HG02970 (cell line): ENCODE results near the gene BCORL1.
A peak's percentile ranks its signal among the peaks of the same experiment; 100 is the strongest.

Source experiments
- ATAC-seq: cut with Tn5 transposase; IDR thresholded peaks from one replicate; pipeline ENCODE4 v1.9.1; 2021; ENCODE audit warnings: mild to moderate bottlenecking, moderate library complexity, moderate number of reproducible peaks; ENCODE audit not compliant: unreplicated experiment, low FRiP score

BCORL1 gene

DNA sequence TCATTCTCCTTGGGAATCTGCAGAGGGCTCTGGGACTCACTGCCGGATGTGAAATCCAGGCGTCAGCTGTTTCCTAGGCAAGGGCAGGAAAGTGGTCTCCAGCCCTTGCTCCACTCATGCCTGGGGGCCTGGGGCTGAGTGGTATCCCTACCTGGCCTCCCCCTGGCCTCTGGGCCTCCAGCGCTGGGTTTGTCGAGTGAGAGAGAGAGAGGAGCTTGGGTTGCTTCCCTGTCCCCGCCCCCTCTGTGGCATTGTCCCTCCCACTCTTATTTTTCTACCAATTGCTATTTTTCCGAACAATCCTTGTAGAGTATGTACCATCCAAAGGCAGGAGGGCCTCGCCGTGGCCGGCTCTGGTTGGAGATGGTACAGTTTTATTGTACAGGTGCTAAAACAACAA lies 74.8 kb downstream of the BCORL1 start:
- no peak for ATAC-seq

DNA sequence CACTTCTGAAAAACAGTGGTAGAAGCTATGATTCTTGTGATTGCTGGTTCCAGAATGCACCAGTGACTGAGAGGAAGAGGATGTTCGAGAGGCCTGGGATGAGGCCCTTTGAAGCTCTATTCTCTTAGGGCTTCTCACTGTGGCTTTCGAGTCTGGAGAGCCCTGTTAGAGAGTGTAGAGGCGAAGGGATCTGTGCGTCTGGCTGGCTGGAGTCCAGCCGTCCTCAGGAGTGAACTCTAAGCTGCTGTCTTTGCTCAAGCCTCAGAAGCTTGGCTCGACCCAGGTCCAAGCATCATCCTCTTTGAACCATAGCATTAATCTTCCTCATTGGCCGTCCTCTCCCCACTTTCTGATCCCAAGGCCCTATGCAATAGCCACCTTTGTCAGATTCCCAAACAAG lies 76.2 kb downstream of the BCORL1 start:
- no peak for ATAC-seq

DNA sequence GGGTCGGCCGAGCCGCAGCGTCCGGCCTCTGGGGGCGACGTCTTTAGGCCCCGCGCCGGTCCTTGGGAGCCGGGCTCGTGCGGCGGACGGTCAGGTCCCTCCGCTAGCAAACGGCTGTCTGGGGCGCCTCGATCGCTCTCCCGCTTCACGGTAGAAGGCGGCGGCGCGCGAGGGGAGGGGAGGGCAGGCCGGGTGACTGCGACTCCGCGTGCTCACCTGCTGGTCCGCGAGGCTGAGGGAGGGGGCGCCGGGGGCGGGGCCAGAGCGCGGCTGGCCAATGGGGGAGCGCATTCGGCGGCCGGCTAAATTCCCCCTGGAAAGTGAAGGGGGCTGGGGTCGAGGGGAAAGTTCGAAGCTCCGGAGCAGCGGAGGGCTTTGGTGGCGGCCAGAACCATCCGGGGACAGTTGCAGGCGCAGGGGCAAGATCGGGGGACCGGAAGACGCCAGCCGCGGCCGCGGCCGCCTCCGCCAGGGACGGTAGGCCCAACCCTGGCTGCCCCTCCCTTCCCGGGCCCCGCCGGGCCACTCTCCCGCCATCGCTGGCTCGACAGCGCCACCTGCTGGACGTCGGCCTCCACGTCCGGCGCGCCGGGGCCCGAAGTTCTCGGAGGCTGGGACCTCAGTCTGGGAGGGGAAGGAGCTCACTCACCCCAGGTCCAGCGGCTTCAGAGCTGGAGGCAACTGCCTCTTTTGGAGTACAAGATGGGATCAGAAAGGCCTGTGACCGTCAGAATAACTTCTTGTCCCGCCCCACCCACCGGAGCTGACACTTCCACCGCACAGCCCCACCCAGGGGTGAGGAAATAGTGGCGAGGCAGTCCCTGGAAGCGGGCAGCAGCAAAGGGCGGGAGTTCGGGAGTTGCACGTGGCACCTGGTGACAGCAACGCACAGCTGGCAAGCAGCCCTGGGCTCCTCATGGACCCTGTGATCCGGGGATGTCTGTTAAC lies 78.0 kb downstream of the BCORL1 start:
- peak; percentile 81 for ATAC-seq

DNA sequence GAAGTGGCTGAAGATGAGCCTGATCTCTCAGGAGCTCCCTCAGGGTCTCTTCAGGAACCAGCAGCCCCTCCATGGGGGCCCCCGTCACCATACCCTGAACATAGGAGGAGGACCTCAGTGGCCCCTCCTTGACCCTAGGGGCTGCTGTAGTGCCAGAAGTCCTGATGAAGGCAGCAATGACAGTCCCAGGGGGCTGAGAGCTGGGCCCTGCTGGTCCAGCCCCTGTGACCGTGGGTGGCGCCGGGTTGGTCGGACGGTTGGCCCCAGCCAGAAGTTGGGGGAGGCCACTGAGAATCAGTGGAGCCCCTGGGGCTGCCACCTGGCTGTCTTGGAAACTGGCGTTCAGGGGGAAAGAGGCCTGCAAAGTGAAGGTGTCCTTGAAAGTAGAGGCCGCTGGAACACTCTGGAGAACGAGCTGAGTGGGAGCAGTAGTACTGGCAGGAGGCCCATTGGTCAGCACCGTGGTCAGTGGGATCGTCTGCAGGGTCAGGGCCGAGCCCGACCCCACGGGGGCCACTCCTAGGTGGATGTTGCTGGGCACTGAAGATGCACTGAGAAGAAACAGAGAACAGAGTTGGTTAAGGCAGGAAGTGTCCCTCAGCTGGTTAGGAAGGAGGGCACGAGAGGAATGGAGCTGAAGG lies 84.7 kb downstream of the BCORL1 start:
- ATAC-seq: no peak

DNA sequence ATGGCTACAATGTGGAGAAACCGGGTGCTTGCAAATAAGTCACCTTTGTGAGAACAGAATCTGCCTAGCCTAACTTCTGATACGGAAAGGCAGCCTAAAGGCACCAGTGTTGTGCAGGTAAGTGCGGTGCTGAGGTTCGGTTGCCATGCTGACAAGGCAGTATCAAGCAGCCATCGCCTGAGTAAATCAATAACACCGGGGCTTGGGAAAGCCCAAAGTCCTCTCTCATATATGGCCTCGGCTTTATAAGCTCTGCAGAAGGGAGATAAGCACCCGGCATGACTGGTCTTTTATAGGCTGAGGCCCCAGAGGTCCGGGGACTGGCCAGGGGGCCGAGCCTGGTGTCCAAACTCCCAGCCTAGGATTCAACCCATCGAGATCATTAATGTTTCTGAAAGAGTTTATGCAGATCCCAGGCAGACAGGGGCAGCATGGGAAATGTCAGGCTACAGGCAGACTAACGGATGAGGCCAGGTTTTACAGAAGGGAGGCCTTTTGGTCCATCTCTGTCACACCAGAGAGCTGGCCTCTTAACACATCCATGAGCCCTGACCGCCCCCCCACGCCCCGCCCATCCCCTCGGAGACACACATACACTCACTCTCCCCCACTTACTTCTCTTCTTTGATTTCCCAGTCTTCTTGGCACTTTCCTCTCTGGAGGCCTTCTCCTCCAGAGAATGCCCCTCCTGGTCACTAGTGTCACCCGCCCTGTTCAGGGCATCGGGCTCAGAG lies 89.3 kb downstream of the BCORL1 start:
- ATAC-seq: no peak

DNA sequence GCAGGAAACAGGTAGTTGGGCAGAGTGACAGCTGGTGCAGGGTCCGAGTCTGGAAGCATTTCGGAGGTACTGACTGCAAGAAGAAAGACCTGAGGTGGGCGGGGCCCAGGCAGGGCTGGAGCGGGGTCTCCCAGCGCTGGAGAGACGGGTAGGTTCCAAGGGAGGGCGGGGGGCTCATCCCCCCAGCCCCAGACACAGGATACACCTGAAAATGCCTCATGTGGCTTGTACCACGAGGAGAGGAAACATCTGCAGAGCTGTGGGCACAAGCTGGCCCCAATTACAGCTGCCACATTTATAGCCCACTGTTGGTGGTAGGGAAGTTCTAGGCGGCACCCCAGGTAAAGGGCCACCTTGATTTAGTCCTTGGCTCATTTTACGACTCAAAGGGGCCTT lies 89.9 kb downstream of the BCORL1 start:
- no peak for ATAC-seq

DNA sequence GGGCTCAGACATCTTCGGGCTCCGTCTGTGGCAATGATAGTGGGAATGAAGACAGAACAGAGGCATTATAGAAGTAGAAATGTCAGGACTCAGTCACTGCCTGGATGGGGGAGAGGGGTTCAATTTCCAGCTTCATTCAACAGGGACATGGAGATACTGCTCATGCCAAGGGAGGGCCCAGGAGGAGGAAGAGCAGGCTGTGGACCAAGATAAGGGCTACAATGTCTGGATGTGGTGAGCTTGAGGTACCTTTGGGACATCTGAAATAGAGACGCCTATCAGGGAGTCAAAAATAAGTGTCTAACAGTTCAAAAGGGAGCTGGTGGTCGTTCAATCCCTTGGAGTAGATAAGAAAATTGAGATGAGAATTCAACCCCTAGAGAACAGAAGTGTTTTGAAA lies 93.3 kb downstream of the BCORL1 start:
- no peak for ATAC-seq

DNA sequence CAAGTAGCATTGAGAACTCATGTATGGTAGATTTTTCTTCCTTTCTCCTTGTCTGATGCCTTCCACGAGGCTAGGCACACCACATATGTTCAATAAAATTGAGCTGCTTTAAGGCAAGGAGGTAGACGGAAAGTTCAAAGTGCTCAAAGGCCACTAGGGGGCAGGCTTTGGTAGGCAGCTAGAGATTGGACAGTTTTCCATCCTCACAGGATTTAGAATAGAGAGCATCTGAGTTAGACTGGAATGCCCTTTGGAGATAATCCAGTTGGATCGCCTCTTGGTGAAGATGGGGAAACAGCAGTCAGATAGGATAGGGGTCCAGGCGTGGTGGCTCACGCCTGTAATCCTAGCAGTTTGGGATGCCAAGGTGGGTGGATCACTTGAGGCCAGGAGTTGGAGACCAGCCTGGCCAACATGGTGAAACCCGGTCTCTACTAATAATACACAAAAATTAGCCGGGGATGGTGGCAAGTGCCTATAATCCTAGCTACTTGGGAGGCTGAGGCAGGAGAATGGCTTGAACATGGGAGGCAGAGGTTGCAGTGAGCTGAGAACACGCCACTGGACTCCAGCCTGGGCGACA lies 97.5 kb downstream of the BCORL1 start:
- ATAC-seq: no peak

DNA sequence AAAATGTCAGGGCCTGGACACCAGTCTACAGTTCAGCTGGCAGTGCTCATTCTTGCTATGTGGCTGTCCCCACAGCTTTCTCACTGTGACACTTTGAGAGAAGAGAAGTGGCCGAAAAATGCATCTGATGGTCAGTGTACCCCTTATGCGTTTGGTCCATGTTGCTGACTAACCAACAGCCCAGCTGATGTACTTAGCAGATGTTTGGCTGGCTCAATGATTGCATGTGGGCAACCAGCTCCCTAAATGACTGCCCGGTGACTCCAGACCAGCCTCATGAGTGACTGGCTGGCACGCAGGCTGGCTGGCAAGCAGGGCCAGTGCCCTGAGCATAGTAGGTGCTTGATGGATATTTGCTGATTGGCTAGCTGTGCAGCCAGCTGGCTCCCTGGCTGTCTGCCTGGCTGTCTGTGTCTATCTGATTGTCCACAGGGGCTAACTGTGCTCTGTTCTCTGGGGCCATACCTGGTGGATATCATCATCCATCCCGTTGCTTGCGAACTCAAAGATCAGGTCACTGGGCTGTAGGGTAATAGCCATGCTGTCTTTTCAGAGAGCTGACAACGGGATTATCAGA lies 98.4 kb downstream of the BCORL1 start:
- ATAC-seq: no peak

DNA sequence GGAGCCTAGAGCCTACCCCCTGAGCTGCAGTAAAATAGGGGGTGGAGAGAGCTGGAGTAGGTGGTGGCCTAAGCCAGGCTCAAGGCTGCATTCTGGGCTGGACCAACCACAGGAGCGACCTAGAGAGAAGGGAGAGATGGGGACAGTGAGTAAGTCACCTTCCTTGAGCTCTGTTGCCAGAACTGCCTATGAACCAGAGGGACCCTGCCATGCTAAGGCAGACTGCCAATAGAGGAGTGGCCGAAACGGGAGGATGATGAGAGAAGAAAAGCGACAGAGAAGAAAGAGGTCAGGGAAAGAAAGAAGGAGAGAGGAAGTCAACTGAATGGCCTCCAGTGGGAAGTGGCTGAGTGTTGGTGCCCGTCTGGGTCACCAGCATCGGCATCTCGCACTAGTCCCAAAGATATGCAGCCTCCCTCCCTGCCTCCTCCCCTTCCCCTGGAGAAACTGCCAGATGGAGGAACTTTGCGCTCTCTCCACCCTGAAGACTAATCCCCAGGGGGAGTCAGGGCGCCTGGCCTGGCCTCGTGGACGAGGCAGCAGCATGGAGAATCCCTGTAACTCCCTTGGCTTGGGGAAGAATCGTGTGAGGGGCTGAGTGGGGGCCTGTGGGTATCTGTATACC lies 99.1 kb downstream of the BCORL1 start:
- ATAC-seq: no peak

DNA sequence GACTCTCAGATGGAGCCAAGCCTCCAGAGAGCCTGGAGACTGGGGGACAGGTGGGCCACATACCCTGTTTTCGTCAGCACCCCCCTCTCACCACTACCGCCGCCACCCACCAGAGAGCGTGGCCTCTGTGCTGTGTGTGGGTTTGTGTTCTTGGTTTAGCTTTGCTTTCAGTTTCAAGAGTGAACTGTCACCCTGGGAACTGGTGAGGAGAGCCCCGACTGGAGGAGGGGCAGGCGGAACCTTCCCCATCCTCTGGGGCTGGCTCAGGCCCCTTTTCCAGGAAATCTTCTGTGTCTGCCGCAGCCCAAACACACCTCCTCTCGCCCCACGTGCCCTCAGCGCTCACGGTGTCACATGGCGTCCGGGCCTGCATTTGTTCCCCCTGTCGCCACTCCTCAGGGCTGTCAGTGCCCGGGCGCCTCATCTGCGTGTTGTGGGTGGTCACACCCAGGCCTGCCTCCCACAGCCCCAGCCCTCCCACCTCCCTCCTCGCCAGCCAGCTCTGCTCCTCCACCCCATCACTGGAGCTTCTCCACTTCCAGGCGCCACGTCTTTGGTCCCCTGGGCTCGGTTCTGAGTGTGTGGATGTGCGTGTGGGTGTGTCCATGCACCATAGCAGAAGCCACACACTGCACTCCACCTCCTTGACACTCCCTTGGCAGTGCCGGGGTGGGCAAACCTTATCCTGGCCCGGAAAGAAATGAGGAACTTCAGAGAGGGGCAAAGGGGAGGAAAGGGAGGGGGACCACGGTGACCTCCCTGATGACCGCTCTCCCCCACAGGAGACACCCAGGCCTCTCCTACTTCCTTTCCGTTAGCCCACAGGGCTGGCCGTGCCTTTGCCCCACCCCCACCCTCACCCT lies 100.0 kb downstream of the BCORL1 start:
- peak; percentile 57 for ATAC-seq

DNA sequence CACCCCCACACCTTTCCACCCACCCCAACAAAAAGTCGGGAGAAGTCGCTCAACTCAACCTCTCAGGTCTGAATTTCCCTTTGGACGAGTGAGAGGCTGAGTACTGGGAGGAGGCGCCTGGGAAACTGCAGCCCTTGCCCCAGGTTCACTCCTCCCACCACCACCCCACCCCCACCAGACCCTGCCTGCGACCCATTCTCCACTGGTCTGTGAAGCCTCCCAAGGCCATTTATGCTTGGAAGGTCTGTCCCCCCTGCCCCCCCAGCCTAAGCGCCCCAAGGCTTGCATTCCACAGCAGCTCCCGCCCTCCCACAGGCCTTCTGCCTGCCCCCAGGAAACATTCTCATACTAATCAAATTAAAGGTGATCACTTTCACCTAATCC lies 100.7 kb downstream of the BCORL1 start:
- ATAC-seq: no peak

DNA sequence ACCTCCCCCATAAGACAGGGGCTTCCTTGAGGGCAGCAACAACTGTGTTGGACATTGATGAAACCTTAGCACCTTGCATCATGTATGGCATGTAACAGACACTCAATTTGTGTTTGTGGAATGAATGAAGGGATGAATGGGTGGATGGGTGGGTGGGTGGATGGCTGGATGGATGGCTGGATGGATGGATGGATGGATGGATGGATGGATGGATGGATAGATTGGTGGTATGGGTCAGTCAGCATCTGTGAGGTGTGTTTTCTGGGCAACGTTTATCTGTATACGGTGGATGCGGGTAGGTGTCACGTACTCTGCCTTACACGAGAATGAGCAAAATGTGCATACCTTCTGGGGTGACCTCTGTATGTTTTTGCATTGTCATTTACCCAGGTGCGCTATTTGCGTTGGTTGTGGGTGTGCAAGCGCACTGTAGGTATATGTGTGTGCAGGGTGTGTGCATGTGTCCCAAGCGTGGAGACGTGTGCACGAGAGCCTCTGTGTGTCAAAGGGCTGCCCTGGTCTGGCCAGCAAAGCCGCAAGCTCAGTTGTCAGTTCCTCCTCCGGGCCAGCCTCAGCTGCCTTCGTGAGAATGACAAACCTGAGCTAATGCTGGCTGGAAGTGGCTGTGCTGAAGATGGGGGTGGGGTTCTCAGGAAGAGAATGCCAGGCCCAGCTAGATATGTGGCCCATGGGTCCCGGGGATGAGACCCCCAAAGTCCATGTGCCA lies 101.4 kb downstream of the BCORL1 start:
- ATAC-seq: no peak

DNA sequence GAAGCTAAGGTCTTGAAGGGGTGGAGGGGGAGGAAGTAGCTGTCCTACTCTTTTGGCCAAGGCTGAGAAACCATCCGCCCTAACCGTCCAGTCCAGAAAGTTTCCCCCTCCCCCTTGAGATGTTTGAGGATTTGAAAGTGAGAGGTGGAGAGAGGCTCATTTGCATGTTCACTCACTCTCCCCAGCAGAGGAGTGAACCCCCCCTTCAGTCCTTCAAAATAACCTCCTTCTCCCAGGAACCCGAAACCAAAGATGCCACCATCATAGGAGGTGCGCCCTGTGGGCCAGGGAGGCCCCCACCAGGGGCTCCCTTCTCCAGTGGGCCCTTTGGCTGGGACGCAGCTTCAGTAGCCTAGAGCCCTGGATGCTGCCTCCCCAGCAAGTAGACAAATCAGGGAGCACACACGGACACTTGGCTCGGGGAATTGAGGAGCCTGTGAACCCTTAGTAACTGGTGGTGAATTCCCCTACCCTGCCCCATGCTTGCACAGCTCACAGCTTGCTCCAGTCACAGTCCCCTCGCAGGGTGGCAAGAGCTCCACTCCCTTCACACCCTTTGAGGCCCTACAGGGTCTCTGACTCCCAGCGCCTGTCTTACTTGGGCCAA lies 102.3 kb downstream of the BCORL1 start:
- no peak for ATAC-seq

DNA sequence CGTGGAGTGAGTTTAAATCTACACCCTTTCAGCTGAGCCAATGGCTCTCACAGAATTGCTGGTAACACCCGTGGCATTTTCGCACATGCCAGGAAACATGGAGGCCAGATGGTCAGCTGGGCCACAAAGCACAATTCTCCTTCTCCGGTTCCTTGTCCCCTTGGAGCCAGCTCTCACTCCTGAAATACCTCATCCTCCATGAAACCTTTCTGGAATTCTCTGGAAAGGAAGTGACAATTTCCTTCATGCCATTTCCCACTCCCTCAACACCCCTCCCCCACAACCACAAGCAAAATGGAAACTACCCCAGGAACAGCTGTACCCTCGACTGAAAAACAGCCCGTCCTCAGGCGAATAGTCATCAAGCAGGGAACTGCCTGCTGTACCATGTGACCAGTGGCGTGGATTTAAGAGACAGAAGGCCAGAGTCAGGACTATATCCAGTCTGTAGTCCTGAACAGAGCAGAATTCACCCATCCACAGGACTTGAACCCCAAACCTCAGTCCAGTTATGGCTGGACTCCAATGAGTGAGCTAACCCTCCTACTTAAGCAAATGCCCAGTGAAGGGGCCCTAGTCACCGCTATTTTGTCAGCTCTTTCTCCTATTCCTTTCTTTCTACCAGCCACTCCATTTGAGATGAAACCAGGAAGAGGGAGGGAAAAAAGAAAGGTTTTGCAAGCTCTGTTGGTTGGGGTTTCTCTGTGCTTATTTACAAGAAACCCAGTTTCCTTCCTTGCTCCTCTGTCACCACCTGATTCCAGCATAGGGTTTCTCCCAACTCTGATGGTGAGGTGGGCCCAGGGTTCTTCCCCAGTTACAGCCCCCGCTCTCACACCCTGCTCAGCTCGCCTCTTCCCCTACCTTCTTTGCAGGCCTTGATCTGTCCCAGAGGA lies 103.4 kb downstream of the BCORL1 start:
- ATAC-seq: no peak

DNA sequence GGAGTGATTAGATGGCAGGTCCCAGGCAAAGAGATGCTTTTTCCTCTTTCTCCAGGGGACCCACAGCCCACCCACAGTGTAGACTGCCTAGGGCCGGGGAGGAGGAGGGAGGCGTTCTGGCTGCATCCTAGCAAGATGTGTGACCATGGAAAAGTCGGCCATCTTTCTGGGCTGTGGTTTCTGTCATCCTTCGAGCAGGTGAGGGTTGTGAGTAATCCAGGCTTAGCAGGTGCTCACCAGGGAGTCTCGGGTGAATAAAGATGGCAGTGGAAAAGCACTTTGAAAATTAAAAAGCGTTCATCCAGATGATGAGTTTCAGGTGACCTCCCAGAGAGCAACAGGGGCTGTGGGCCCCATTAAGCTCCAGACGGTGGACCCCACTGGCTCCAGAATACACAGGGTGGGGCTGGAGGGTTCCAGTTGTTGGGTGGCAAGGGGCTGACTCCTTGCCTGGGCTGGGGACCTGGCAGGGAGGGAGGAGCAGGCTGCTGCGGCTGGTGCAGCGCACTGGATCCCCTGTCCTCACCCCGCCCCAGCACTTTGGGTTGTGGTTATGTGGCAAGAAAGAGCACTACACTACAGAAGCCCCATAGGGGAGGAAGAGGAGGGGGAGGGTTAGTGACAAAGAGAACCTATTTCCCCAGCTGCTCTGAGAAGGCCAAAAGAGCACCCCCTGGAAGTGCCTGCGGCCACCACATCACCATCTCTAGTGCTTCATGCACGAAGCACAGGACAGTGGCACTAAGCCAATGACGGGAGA lies 104.2 kb downstream of the BCORL1 start:
- ATAC-seq: no peak
